K562 (cell line): ENCODE measurements around the gene PCSK7. TPM values are rescaled to one million over a fixed set of nuclear protein-coding genes. Genes with fewer than 3 reads are reported as not detected.

Experiments
- ATAC-seq: fragments of 200-7000 bp; cut with Tn5 transposase; 3 replicates; pipeline ENCODE4 v1.9.1; 2020; ENCODE audit warnings: moderate library complexity
- BruUV-seq: library from RNA; stranded (reverse); fragments of 400-500 nt; replicated peaks from 2 replicates; lab custom pipeline; 2021; lab: Mats Ljungman, UMichigan
- CTCF ChIA-PET: fragments of 300-600 bp; formaldehyde crosslinking; extraction: SDS; loops from one replicate; lab custom pipeline; 2021; ENCODE audit warnings: low intra/inter-chr PET ratio; lab: Yijun Ruan, JAX
- POLR2A ChIA-PET: fragments of 300-600, 350-650 bp; sonication (Branson Sonifier 250); formaldehyde crosslinking; extraction: SDS; loops from one replicate; lab custom pipeline; 2021; ENCODE audit warnings: antibody characterized with exemption, inconsistent platforms; lab: Yijun Ruan, JAX
- DNase-seq, 4 experiments: peaks; one replicate each; pipeline versions ENCODE4 v3.0.0 to v3.0.0-alpha.2; 2011 to 2018; ENCODE audit warnings: low spot score in 3 of 4, mixed read lengths in 3 of 4; ENCODE audit errors: extremely low read depth in 1 of 4
- FAIRE-seq: peaks from 2 replicates; lab custom pipeline; 2011; peaks lifted over from hg19 to GRCh38; lab: Jason Lieb, UNC
- H2AFZ ChIP-seq: 2 replicates; pipeline ENCODE4 v1.6.0; 2011; ENCODE audit warnings: low read depth, low read length, control low read depth, inconsistent platforms
- H3K27ac ChIP-seq: fragments of 200-600 bp; 3 replicates; pipeline ENCODE4 v1.8.0; 2011; ENCODE audit warnings: low read depth, mild to moderate bottlenecking, control low read depth, inconsistent platforms, low read length, moderate library complexity, mixed read lengths; ENCODE audit errors: extremely low read depth
- H3K27me3 ChIP-seq, 2 experiments: fragments of 300-600 bp in 1 of 2; 2 replicates in 1 of 2; 3 replicates in 1 of 2; pipeline versions ENCODE4 v1.6.0 to v1.8.0; 2011; ENCODE audit warnings: inconsistent platforms in 2 of 2, low read length in 2 of 2, mild to moderate bottlenecking in 1 of 2, mixed read lengths in 1 of 2, moderate library complexity in 1 of 2; ENCODE audit not compliant: control insufficient read depth in 2 of 2, insufficient read depth in 2 of 2
- H3K36me3 ChIP-seq: fragments of 300-600 bp; 3 replicates; pipeline ENCODE4 v1.8.0; 2011; ENCODE audit warnings: mild to moderate bottlenecking, low read length, inconsistent platforms; ENCODE audit not compliant: control insufficient read depth, insufficient read depth
- H3K4me1 ChIP-seq, 2 experiments: fragments of 200-600 bp in 1 of 2; replicated peaks in 1 of 2; 2 replicates in 1 of 2; 3 replicates in 1 of 2; pipeline versions ENCODE4 v1.5.1 to v1.8.0; 2011; ENCODE audit warnings: inconsistent platforms in 2 of 2, low read length in 2 of 2, mild to moderate bottlenecking in 1 of 2, mixed read lengths in 1 of 2, moderate library complexity in 1 of 2; ENCODE audit not compliant: control insufficient read depth in 2 of 2, insufficient read depth in 2 of 2
- H3K4me2 ChIP-seq: 2 replicates; pipeline ENCODE4 v1.6.1; 2011; ENCODE audit warnings: low read length, control low read depth, inconsistent platforms, mixed read lengths; ENCODE audit not compliant: insufficient read depth
- H3K4me3 ChIP-seq: fragments of 200-600 bp; sonication (generic), shearing (Covaris generic); 2 replicates; pipeline ENCODE4 v1.5.1; 2016; ENCODE audit warnings: control low read depth, inconsistent platforms
- H3K79me2 ChIP-seq: fragments of 200-600 bp; 3 replicates; pipeline ENCODE4 v1.8.0; 2011; ENCODE audit warnings: low read length, inconsistent platforms; ENCODE audit not compliant: control insufficient read depth, insufficient read depth
- H3K9ac ChIP-seq, 2 experiments: 2 replicates each; pipeline versions ENCODE4 v1.6.0 to v1.6.1; 2011; ENCODE audit warnings: low read depth in 2 of 2, low read length in 2 of 2, control low read depth in 1 of 2, inconsistent platforms in 1 of 2, mild to moderate bottlenecking in 1 of 2, mixed read lengths in 1 of 2; ENCODE audit not compliant: insufficient read depth in 1 of 2
- H3K9me1 ChIP-seq: one replicate; pipeline ENCODE4 v1.6.0; 2011; ENCODE audit warnings: inconsistent platforms, mild to moderate bottlenecking, low read length, moderate library complexity; ENCODE audit not compliant: control insufficient read depth, insufficient read depth
- H3K9me3 ChIP-seq: replicated peaks from 2 replicates; pipeline ENCODE4 v1.5.1; 2011; ENCODE audit warnings: low read depth, low read length, inconsistent platforms; ENCODE audit not compliant: control insufficient read depth, insufficient read depth
- H4K20me1 ChIP-seq: replicated peaks from 2 replicates; pipeline ENCODE4 v1.6.1; 2011; ENCODE audit warnings: low read length, inconsistent platforms, mixed read lengths; ENCODE audit not compliant: control insufficient read depth, insufficient read depth
- ZKSCAN8 ChIP-seq: fragments of 200-800 bp; sonication (Bioruptor generic); IDR thresholded peaks from 2 replicates; pipeline ENCODE4 v1.6.1; 2016; ENCODE audit warnings: missing genetic modification characterization, missing compliant biosample characterization
- ZNF740 ChIP-seq, 3 experiments: fragments of 200-800 bp in 1 of 3; sonication (Bioruptor generic) in 1 of 3; sonication (generic) in 1 of 3; formaldehyde crosslinking in 1 of 3; IDR thresholded peaks; 2 replicates each; pipeline versions ENCODE4 v1.6.1 to v1.8.0; 2016 to 2022; ENCODE audit warnings: mild to moderate bottlenecking in 2 of 3, missing compliant biosample characterization in 2 of 3, missing genetic modification characterization in 2 of 3, missing genetic modification reagents in 1 of 3
- WGBS: fragments of 100-300 bp; shearing (Covaris generic); methylation state at CpG from one replicate; pipeline ENCODE4 v1.1.6; 2016; ENCODE audit warnings: low coverage, mixed read lengths; ENCODE audit not compliant: insufficient coverage; ENCODE audit errors: missing lambda C conversion rate; 5-methylcytosine and 5-hydroxymethylcytosine counted together
- in situ Hi-C: fragments of 300-500 bp; cut with MboI; formaldehyde crosslinking; loops from 4 replicates; pipeline ENCODE4 v1.15.0; 2018; ENCODE audit warnings: inconsistent platforms, mixed read lengths
- intact Hi-C: fragments of 100-400 bp; cut with micrococcal nuclease; formaldehyde crosslinking; loops from 2 replicates; pipeline ENCODE4 v1.14.2; 2022
- polyA plus RNA-seq, 8 experiments: library from polyadenylated mRNA; depleted of rRNA in 4 of 8; stranded (reverse) in 5 of 8; unstranded in 3 of 8; fragments of >200 nt; fragmentation: Nextera tagmentation in 2 of 8; fragmentation: Illumina TruSeq in 1 of 8; extraction: Ambion mirVana in 2 of 8; extraction: Trizol in 1 of 8; gene quantifications; 2 replicates each; pipeline versions ENCODE4 v1.2.1 to v1.2.3, GENCODE V29; 2011 to 2014; ENCODE audit warnings: inconsistent platforms in 1 of 8, missing spikeins in 1 of 8
- total RNA-seq, 7 experiments: library from RNA; depleted of rRNA in 6 of 7; stranded (reverse); fragments of >200 nt in 6 of 7; fragmentation: Illumina TruSeq in 2 of 7; extraction: Trizol in 2 of 7; gene quantifications; 2 replicates each; pipeline versions ENCODE4 v1.2.1 to v1.2.3, GENCODE V29; 2011 to 2021; ENCODE audit warnings: low replicate concordance in 1 of 7
- TF ChIP-seq, protein P1 (sequence below): fragments of 450-650 bp; IDR thresholded peaks from 2 replicates; pipeline ENCODE4 v1.6.1; 2016; ENCODE audit warnings: low read depth

The PCSK7 gene
- total and polyA plus RNA-seq, 9 of the 15 experiments (the other 6 are each of a cell fraction or from before 2014, with no cell fraction given): 3.1 to 29.2 (median 15.6) TPM

DNA sequence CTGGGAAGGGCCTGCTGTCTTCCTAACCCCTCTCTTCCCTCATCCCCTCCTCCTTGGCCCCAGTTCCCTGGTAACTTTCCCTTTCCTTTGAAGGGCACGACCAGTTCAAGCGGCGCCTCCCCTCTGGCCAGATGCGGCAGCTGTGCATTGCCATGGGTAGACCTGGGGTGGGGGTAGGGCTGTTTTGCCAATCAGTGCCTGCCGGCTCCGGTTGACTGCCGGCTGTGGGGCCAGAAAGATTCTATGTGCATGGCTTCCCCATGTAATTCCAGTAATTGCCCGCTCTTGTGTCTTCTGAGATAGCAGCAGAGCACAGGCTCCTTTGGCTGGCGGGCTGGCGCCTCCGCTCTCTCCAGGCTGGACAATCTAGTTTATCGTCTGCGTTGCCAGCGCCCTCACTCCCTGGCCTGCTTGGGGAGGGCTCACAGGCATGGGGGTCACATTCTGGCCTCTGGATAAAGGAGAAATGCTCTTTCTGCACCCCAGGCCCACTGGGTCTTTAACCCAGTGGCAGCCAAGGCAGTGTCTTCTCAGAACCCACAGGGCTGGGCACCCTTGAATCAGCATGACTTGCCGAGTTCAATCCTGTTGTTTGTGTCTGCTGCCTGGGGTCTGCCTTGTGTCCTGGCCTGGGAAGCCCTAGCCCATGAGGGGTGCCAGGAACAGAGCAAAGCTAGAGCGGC lies 43.9 kb downstream of the PCSK7 start:
- FAIRE-seq: no peak

More for the DNA sequence above, 43.9 kb downstream of the PCSK7 start:
- TF ChIP-seq ZNF740 (CRISPR knock-in tag; IDR thresholded peaks at IDR 0.05) (no peak), ZNF740 (tag; IDR thresholded peaks at IDR 0.05) (no peak), ZKSCAN8 (CRISPR knock-in tag) (no peak)
- TF ChIP-seq, protein P1, sequence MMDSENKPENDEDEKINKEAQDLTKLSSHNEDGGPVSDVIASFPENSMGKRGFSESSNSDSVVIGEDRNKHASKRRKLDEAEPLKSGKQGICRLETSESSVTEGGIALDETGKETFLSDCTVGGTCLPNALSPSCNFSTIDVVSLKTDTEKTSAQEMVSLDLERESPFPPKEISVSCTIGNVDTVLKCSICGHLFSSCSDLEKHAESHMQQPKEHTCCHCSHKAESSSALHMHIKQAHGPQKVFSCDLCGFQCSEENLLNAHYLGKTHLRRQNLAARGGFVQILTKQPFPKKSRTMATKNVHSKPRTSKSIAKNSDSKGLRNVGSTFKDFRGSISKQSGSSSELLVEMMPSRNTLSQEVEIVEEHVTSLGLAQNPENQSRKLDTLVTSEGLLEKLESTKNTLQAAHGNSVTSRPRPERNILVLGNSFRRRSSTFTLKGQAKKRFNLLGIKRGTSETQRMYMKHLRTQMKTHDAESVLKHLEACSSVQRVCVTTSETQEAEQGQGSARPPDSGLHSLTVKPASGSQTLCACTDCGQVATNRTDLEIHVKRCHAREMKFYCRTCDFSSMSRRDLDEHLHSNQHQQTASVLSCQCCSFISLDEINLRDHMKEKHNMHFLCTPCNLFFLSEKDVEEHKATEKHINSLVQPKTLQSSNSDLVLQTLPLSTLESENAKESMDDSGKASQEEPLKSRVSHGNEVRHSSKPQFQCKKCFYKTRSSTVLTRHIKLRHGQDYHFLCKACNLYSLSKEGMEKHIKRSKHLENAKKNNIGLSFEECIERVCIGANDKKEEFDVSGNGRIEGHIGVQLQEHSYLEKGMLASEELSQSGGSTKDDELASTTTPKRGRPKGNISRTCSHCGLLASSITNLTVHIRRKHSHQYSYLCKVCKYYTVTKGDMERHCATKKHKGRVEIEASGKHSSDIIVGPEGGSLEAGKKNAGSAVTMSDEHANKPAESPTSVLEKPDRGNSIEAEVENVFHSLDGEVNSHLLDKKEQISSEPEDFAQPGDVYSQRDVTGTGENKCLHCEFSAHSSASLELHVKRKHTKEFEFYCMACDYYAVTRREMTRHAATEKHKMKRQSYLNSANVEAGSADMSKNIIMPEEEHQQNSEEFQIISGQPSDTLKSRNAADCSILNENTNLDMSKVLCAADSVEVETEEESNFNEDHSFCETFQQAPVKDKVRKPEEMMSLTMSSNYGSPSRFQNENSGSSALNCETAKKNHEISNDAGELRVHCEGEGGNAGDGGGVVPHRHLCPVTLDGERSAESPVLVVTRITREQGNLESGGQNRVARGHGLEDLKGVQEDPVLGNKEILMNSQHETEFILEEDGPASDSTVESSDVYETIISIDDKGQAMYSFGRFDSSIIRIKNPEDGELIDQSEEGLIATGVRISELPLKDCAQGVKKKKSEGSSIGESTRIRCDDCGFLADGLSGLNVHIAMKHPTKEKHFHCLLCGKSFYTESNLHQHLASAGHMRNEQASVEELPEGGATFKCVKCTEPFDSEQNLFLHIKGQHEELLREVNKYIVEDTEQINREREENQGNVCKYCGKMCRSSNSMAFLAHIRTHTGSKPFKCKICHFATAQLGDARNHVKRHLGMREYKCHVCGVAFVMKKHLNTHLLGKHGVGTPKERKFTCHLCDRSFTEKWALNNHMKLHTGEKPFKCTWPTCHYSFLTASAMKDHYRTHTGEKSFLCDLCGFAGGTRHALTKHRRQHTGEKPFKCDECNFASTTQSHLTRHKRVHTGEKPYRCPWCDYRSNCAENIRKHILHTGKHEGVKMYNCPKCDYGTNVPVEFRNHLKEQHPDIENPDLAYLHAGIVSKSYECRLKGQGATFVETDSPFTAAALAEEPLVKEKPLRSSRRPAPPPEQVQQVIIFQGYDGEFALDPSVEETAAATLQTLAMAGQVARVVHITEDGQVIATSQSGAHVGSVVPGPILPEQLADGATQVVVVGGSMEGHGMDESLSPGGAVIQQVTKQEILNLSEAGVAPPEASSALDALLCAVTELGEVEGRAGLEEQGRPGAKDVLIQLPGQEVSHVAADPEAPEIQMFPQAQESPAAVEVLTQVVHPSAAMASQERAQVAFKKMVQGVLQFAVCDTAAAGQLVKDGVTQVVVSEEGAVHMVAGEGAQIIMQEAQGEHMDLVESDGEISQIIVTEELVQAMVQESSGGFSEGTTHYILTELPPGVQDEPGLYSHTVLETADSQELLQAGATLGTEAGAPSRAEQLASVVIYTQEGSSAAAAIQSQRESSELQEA: no peak
- no peak overlapping the region for H3K9ac ChIP-seq
- H3K9me1 ChIP-seq: no peaks in the 10 kb centered on the region
- H3K9me3 ChIP-seq: no peaks in the 10 kb centered on the region
- 0 out of 2 replicates have a peak, but pooled peaks cover 3% of the 10 kb centered on the region for H4K20me1 ChIP-seq
- intact Hi-C loops: no loop called here
- no TSS peak for BruUV-seq
- H3K4me2 ChIP-seq: no peak overlapping the region
- 89% methylated on average over 7 of the region's 16 CpGs for WGBS
- DNase-seq (no peak), ATAC-seq (no peak)
- H3K79me2 ChIP-seq: no peaks in the 10 kb centered on the region
- ChIA-PET POLR2A (no interaction called here), CTCF (no interaction called here)
- no peak overlapping the region for H3K4me3 ChIP-seq
- H3K27ac ChIP-seq: no peak overlapping the region
- no peaks in the 10 kb centered on the region for H3K27me3 ChIP-seq
- H3K4me1 ChIP-seq: 0 out of 5 replicates have a peak, but pooled peaks cover 0 to 4% of the 10 kb centered on the region in 2 experiments
- peaks cover 46% of the 10 kb centered on the region; the same call in 1 of the 3 replicates for H3K36me3 ChIP-seq
- no peak overlapping the region for H2AFZ ChIP-seq
- in situ Hi-C loops: no loop called here
